Activated CD4-positive, alpha-beta memory T cell treated with anti-CD3 and anti-CD28 coated beads for 36 hours (primary cell): ENCODE measurements around the gene ZNF607. TPM values are rescaled to one million over a fixed set of nuclear protein-coding genes. Genes with fewer than 3 reads are reported as not detected.
"Not testable (repeated sequence)": the region's sequence is repeated elsewhere in the genome, so short reads cannot be mapped to it uniquely, and the experiment has no call there.

Experiments used
- CTCF ChIA-PET: fragments of 350-600 bp; sonication (Branson Sonifier 250); formaldehyde crosslinking; loops from one replicate; lab custom pipeline; 2021; ENCODE audit warnings: antibody characterized with exemption, inconsistent platforms; lab: Charles Lee
- POLR2A ChIA-PET: fragments of 350-600 bp; sonication (Branson Sonifier 250); formaldehyde crosslinking; loops from one replicate; lab custom pipeline; 2021; ENCODE audit warnings: antibody characterized with exemption; lab: Charles Lee
- DNase-seq: peaks from one replicate; pipeline ENCODE4 v3.0.0-alpha.2; 2020
- H3K27ac Mint-ChIP-seq: one replicate; pipeline ENCODE4 v1.8.0; 2021; ENCODE audit warnings: mixed read lengths
- H3K27me3 Mint-ChIP-seq: one replicate; pipeline ENCODE4 v1.8.0; 2021; ENCODE audit warnings: mixed read lengths
- H3K36me3 Mint-ChIP-seq: one replicate; pipeline ENCODE4 v1.8.0; 2021; ENCODE audit warnings: mixed read lengths
- H3K4me1 Mint-ChIP-seq: one replicate; pipeline ENCODE4 v1.8.0; 2021; ENCODE audit warnings: low read depth, mixed read lengths
- H3K4me3 Mint-ChIP-seq: one replicate; pipeline ENCODE4 v1.8.0; 2021; ENCODE audit warnings: mild to moderate bottlenecking, mixed read lengths
- H3K9me3 Mint-ChIP-seq: one replicate; pipeline ENCODE4 v1.8.0; 2021; ENCODE audit warnings: mixed read lengths
- intact Hi-C: fragments of 100-400 bp; cut with micrococcal nuclease; formaldehyde crosslinking; loops from one replicate; pipeline ENCODE4 v1.15.1; 2023
- total RNA-seq, 2 experiments: library from RNA; stranded (reverse); gene quantifications; one replicate each; pipeline ENCODE4 v1.2.3, GENCODE V29; 2021

The ZNF607 gene
- total RNA-seq, 2 experiments from 2014 or later: 5.3 to 7.0 TPM

DNA sequence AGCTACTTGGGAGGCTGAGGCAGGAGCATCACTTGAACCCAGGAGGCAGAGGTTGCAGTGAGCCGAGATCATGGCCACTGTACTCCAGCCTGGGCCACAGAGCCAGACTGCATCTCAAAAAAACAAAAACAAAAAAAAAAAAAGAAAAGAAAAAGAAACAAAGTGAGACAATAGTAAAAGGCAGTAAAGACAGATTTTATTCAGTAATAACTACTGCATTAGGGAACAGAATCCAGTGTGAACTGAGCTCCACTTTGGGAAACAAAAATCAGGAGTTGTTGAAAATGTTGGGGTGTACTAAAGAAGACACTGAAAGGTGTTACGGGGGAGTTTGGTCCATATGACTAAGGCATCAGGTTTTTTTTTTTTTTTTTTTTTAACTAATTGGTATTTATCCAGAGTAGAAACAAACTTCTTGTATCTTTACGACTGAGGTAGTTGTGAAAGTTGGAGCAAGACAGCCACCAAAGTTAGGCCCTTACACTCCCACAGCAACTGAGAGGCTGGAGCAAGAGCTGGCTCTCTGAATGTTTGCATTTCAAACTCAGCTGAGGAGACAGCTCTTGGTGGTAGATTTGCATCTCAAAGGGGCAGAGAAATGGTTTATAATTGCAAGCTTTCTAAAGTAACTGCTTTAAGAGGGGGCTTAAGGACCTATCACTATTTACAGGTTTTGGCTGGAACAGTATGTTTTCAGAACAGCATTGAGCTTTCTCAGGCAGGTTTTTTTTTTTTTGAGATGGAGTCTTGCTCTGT, 24.2 kb downstream of the ZNF607 start:
- CTCF ChIA-PET: no interaction called here
- Mint-ChIP-seq H3K9me3 (peaks cover 45% of the 10 kb centered on the region), H3K4me1 (peaks cover 9% of the 10 kb centered on the region), H3K4me3 (no peak overlapping the region), H3K36me3 (peaks cover 40% of the 10 kb centered on the region), H3K27ac (no peak overlapping the region), H3K27me3 (no peaks in the 10 kb centered on the region)
- POLR2A ChIA-PET: no interaction called here
- intact Hi-C loops: loop anchor here (10.0 kb wide), 1 partner anchor 231 kb away; the partner anchor contains the start of genes ZNF569 and ZNF570
- no peak for DNase-seq

DNA sequence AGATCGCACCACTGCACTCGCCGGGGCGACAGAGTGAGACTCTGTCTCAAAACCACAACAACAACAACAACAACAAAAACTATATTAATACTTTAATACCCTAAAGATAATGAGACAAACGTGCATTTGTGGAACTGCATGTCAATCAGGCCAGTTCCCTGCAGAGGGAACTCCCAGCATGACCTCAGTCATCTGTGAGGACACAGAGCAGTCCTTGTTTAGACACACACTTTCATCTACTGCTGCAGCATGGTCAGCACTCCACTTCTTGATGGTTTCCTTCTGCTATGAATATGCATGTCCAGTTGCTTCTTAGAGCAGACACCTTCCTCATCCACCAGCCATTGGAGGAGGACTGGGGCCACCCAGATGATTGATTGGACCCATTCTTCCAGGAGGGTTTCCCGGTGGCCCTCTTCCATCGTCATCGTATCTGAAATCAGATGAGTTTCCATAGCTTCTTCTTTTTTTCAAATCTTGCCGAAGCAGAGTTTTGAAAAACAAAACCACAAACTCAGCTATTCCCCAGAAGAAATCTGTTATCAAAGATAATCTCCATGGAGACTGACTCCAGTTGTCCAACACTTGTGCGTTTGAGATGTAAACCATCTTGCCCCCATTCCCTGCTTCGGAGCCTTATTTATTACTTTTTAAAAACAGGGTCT, 26.5 kb downstream of the ZNF607 start:
- intact Hi-C loops: loop anchor here (2.0 to 10.0 kb wide), 4 partner anchors 26 to 228 kb away; partner anchors contain the start of genes ZFP30, ZNF540, ZNF569 and ZNF570
- no peak overlapping the region for H3K27ac Mint-ChIP-seq
- peaks cover 30% of the 10 kb centered on the region for H3K9me3 Mint-ChIP-seq
- POLR2A ChIA-PET: interaction anchor here (0.9 kb wide), 1 partner anchor 322 kb away, joined by 3 read pairs; the partner anchor contains the start of gene ZNF527
- H3K4me3 Mint-ChIP-seq: no peak overlapping the region
- H3K36me3 Mint-ChIP-seq: peaks cover 20% of the 10 kb centered on the region
- DNase-seq: no peak
- CTCF ChIA-PET: no interaction called here
- no peaks in the 10 kb centered on the region for H3K27me3 Mint-ChIP-seq
- peaks cover 9% of the 10 kb centered on the region for H3K4me1 Mint-ChIP-seq

DNA sequence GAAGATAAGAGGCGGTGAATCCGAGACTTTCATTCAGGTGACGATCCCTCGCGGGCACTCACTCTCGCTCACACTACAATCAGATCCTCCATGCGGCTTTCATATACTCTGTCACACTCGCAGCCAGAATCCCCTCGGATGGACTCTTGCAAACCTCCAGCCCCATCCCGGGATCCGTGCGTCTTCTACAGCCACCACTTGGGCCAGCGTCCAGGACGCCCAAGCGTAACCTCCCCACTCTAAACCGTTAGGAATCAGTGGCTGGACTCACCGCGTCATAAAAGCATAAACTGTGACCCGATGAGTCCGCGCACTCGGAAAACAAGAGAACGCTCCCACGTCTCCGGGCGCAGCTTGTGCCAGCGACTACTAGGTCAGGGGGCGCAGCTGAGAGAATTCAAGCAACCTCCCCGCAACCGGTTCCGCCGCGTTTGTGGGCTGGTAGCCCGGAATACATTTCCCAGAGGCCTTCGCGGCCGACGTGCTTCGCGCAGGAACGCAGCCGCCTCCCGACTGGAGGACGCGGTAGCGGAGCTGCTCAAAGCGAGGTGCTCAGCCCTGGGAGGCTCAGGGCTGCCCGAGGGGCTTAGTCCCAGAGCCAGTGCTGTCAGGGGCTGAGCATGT, 27.6 kb downstream of the ZNF607 start:
- peaks cover 16% of the 10 kb centered on the region for H3K36me3 Mint-ChIP-seq
- intact Hi-C loops: loop anchor here (2.0 to 10.0 kb wide), 4 partner anchors 27 to 227 kb away; partner anchors contain the start of genes ZFP30, ZNF540, ZNF569 and ZNF570
- peak overlapping the region; percentile 77 for H3K27ac Mint-ChIP-seq
- peak; percentile 89 for DNase-seq
- ChIA-PET POLR2A (interaction anchor here (0.9 to 1.1 kb wide), 4 partner anchors 88 to 321 kb away, joined by 3 to 5 read pairs (median 4); partner anchors contain the start of genes ZNF527, ZNF540, ZNF570 and ZNF571), CTCF (interaction anchor here (1.1 kb wide), 1 partner anchor 88 kb away, joined by 3 read pairs; no protein-coding TSS in a partner anchor)
- H3K4me1 Mint-ChIP-seq: peaks cover 9% of the 10 kb centered on the region
- peak overlapping the region; percentile 87 for H3K4me3 Mint-ChIP-seq
- H3K9me3 Mint-ChIP-seq: peaks cover 27% of the 10 kb centered on the region
- H3K27me3 Mint-ChIP-seq: no peaks in the 10 kb centered on the region

DNA sequence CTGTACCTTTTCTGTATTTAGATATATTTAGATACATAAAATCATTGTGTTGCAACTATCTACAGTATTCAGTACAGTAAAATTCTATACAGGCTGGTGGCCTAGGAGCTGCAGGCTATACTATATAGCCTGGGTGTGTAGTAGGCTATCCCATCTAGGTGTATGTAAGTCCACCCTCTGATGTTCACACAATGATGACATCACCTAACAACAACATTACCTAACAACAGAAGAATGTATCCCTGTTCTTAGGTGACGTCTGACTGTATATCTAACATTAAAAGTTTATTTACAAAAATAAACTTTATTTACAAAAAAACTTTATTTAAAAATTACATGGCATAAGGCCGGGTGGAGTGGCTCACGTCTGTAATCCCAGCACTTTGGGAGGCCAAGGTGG, 36.0 kb downstream of the ZNF607 start:
- Mint-ChIP-seq H3K4me3 (no peak overlapping the region), H3K9me3 (peaks cover 52% of the 10 kb centered on the region), H3K4me1 (no peaks in the 10 kb centered on the region), H3K27me3 (no peaks in the 10 kb centered on the region), H3K36me3 (peaks cover 35% of the 10 kb centered on the region), H3K27ac (no peak overlapping the region)
- no peak for DNase-seq
- intact Hi-C loops: no loop called here
- ChIA-PET CTCF (interaction anchor here (0.7 kb wide), 1 partner anchor 281 kb away, joined by 5 read pairs; no protein-coding TSS in a partner anchor), POLR2A (no interaction called here)

DNA sequence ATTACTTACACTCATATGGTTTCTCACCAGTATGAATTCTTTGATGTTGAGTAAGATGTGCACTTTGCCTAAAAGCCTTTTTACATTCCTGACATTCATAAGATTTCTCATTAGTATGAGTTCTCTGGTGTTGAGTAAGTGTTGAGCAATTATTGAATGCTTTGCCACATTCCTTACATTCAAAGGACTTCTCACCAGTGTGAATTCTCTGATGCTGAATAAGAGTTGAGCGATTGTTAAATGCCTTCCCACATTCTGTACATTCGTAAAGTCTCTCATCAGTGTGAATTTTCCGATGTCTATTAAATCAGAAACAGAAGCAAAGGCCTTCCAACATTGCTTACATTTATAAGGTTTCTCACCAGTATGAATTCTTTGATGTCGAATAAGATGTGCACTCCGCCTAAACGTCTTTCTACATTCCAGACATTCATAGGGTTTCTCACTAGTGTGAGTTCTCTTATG, 50.1 kb downstream of the ZNF607 start:
- Mint-ChIP-seq H3K27me3 (no peaks in the 10 kb centered on the region), H3K4me3 (no peak overlapping the region), H3K36me3 (peaks cover 34% of the 10 kb centered on the region), H3K9me3 (peaks cover 65% of the 10 kb centered on the region), H3K27ac (no peak overlapping the region), H3K4me1 (no peaks in the 10 kb centered on the region)
- ChIA-PET POLR2A (no interaction called here), CTCF (no interaction called here)
- intact Hi-C loops: no loop called here
- DNase-seq: no peak

DNA sequence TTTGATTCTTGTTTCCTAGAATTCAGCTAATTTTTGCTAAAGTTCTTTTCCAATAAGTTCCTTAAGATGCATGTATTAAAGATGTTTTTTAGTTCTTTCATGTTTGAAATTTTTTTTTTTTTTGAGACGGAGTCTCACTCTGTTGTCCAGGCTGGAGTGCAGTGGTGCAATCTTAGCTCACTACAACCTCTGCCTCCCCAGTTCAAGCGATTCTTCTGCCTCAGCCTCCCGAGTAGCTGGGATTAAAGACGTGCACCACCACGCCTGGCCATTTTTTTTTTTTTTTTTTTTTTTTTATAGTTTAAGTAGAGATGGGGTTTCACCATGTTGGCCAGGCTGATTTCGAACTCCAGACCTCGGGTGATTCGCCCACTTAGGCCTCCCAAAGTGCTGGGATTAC, 62.4 kb downstream of the ZNF607 start:
- Mint-ChIP-seq H3K36me3 (peaks cover 16% of the 10 kb centered on the region), H3K9me3 (peaks cover 18% of the 10 kb centered on the region), H3K4me3 (peak overlapping the region; percentile 91), H3K4me1 (peaks cover 27% of the 10 kb centered on the region)
- DNase-seq, CTCF ChIA-PET, H3K27ac Mint-ChIP-seq, POLR2A ChIA-PET, H3K27me3 Mint-ChIP-seq: not testable (repeated sequence)
- intact Hi-C loops: loop anchor here (5.0 kb wide), 1 partner anchor 190 kb away; the partner anchor contains the start of genes ZNF569 and ZNF570

DNA sequence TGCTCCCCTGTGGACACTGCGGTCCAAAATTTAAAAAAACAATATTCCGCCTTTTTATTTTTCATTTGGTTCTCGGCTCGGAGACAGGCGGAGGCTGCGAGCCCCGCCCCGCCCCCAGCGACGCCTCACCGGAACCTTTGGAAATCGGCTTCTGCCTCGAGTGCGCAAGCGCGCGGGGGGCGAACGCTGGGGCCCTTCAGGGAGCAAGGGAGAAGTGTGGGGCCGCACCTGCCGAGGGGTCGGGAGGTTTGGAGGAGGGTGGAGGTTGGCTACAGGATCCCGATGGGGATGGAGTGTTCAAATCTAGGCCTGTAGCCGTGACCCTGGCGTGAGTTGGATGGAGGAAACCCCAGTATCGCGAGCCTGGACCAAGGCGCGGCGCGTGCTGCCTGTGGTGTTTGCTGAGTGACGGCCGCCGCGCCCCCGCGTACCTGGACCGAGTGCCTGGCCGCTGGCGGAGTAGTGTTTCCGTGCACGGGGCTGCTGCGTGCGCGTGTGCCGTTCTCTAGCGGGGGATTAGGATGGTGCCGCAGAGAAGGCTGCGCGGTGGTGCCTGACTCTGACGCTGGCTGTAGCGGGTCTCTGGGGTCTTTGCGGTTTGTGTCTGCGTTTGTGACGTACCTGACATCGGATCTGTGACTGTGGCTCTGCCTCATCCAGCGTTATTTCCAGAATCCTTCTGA, 63.7 kb downstream of the ZNF607 start:
- POLR2A ChIA-PET: interaction anchor here (1.3 kb wide), 1 partner anchor 61 kb away, joined by 4 read pairs; the partner anchor contains the start of genes ZNF540 and ZNF571
- H3K27me3 Mint-ChIP-seq: no peaks in the 10 kb centered on the region
- CTCF ChIA-PET: no interaction called here
- peaks cover 14% of the 10 kb centered on the region for H3K9me3 Mint-ChIP-seq
- peak; percentile 90 for DNase-seq
- peak overlapping the region; percentile 91 for H3K4me3 Mint-ChIP-seq
- H3K27ac Mint-ChIP-seq: peak overlapping the region; percentile 95
- intact Hi-C loops: loop anchor here (1.0 to 5.0 kb wide), 7 partner anchors 37 to 339 kb away; partner anchors contain the start of genes ZNF527, ZNF569, ZNF570 and ZNF573
- peaks cover 27% of the 10 kb centered on the region for H3K4me1 Mint-ChIP-seq
- H3K36me3 Mint-ChIP-seq: peaks cover 19% of the 10 kb centered on the region

DNA sequence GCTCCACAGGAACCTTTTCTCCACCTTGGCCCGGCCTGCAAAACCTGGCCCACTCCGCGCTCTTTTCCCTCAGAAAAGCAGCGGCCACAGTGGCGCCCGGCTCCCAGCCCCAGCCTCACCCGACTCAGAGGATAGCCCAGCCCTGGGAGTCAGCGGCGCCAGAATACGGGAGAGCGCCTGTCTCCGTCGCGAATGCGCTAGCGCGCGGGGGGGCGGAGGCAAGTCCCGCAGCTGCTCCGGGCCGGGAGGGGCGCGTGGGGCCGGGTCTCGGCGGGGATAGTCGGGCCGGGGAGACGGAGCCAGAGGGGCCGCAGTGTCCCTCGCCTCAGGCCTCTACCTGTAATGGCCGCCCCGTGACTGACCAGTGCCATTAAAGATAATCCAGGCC, 64.3 kb downstream of the ZNF607 start, which contains the start of gene ZFP30:
TSS of gene ZFP30 (minus strand) at position 165 of the 388 bp plus-strand sequence. CDS start 7,643 bp downstream, outside the sequence.
- peaks cover 9% of the 10 kb centered on the region for H3K9me3 Mint-ChIP-seq
- H3K4me1 Mint-ChIP-seq: peaks cover 27% of the 10 kb centered on the region
- ChIA-PET POLR2A (interaction anchor here (1.3 kb wide), 1 partner anchor 61 kb away, joined by 4 read pairs; the partner anchor contains the start of genes ZNF540 and ZNF571), CTCF (no interaction called here)
- peak within 1 kb of the TSS; percentile 95 for H3K27ac Mint-ChIP-seq
- H3K36me3 Mint-ChIP-seq: peaks cover 19% of the 10 kb centered on the region
- peak; percentile 88 for DNase-seq
- no peaks in the 10 kb centered on the region for H3K27me3 Mint-ChIP-seq
- intact Hi-C loops: loop anchor here (1.0 to 5.0 kb wide), 5 partner anchors 38 to 338 kb away; partner anchors contain the start of genes ZNF527, ZNF569 and ZNF570
- H3K4me3 Mint-ChIP-seq: peak within 1 kb of the TSS; percentile 91

DNA sequence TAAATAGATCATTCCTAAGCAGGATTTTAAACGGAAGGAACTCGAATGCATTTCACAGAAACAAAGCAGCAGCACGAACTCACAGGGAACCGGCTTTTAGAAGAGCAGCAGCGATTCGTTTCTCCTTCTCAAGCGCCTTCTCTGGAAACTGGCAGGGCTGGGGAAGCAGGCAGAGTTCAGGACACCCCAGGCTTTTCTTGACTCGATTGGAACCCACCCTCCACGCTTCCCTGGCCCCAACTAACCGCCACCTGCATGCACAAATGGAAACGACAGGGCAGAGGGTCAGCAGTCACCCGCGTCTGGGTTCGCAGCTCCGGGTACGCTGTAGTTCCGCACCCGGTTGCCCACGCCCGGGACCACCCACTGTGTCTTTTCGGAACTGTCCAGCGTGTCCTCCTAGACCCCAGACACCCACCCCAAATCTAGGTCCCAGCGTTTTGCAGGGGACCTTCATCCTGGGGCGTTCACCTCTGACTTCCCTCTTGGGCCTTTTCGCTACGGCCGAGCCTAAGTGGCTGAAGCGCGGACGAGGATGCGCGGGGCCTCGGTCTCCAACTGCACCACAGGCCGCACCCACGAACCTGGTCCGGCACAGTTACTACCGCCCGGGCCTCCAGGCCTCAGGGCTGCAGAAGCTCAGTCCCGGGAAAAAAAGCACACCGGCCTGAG, 64.8 kb downstream of the ZNF607 start:
- H3K4me1 Mint-ChIP-seq: peaks cover 27% of the 10 kb centered on the region
- ChIA-PET POLR2A (interaction anchor here (1.3 kb wide), 1 partner anchor 60 kb away, joined by 4 read pairs; the partner anchor contains the start of genes ZNF540 and ZNF571), CTCF (no interaction called here)
- intact Hi-C loops: loop anchor here (1.0 to 5.0 kb wide), 5 partner anchors 38 to 337 kb away; partner anchors contain the start of genes ZNF527, ZNF569 and ZNF570
- peak; percentile 48 for DNase-seq
- peak overlapping the region; percentile 95 for H3K27ac Mint-ChIP-seq
- peaks cover 12% of the 10 kb centered on the region for H3K9me3 Mint-ChIP-seq
- H3K36me3 Mint-ChIP-seq: peaks cover 24% of the 10 kb centered on the region
- H3K4me3 Mint-ChIP-seq: peak overlapping the region; percentile 91
- no peaks in the 10 kb centered on the region for H3K27me3 Mint-ChIP-seq

DNA sequence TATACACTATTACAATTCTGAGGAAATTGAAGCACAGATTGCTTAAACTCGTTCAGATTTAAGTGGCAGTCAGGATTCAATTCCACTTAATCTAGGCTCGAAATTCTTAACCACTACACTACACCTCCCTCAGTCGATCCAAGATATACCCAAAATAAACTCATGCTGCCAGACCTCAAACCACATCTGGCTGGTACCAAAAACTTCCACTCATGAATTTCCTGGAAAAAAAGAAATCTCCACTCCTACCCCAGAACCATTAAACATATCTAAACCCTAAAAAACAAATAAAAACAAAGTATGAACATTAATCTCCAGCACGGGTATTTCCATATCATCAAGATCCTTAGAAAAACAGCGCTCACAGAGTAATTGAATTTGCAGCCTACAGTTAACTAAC, 65.4 kb downstream of the ZNF607 start:
- peaks cover 27% of the 10 kb centered on the region for H3K4me1 Mint-ChIP-seq
- DNase-seq: no peak
- H3K9me3 Mint-ChIP-seq: peaks cover 13% of the 10 kb centered on the region
- peaks cover 29% of the 10 kb centered on the region for H3K36me3 Mint-ChIP-seq
- POLR2A ChIA-PET: interaction anchor here (0.8 to 1.3 kb wide), 2 partner anchors 59 kb away, joined by 3 to 4 read pairs; partner anchors contain the start of genes ZNF540 and ZNF571
- CTCF ChIA-PET: interaction anchor here (0.8 to 2.2 kb wide), 2 partner anchors 59 to 65 kb away, joined by 3 to 5 read pairs; partner anchors contain the start of genes ZNF540 and ZNF571
- intact Hi-C loops: loop anchor here (2.0 kb wide), 1 partner anchor 39 kb away; no protein-coding TSS in a partner anchor
- no peaks in the 10 kb centered on the region for H3K27me3 Mint-ChIP-seq
- peak overlapping the region; percentile 95 for H3K27ac Mint-ChIP-seq
- peak overlapping the region; percentile 91 for H3K4me3 Mint-ChIP-seq
